ENCODE results near the gene PTPRT.

The PTPRT gene

DNA sequence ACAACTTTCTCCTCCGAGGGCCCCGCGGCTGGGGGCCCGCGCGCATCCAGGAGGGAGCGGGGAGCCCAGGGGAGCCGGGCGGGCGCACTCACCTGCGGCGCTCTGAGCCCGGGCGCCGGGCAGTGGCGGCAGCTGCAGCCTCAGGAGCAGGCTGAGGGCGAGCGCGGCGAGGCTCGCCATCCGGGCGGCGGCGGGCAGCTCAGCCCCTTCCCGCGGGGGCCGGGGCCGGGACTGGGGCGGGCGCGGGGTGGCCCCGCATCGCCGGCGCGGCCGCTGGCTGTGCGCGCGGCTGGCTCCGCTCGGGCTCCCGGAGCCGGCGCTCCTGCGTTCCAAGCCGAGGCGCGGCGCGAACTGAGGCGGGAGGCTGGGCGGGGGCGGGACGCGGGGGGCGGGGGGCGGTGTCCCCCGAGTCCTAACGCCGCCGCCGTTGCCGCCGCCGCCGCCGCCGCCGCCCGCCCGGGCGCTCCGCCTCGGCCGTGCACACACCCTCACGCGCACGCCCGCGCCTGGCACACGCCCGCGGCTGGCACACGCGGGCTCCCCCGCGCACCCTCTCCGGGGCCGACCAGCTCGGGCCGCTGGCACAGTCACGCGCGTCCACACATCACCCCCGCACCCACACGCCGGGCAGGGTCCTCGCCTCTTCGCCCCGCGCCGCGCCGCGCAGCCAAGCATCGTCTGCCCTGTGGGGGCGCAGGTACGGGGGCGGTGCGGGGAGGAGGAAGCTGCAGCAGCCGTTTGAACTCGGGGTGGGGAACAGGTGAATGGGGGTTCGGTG is at the start of gene PTPRT:
TSS of gene PTPRT (minus strand) at position 353 of the 778 bp plus-strand sequence. CDS start at position 180, 173 bp downstream.
- no peak for DNase-seq

DNA sequence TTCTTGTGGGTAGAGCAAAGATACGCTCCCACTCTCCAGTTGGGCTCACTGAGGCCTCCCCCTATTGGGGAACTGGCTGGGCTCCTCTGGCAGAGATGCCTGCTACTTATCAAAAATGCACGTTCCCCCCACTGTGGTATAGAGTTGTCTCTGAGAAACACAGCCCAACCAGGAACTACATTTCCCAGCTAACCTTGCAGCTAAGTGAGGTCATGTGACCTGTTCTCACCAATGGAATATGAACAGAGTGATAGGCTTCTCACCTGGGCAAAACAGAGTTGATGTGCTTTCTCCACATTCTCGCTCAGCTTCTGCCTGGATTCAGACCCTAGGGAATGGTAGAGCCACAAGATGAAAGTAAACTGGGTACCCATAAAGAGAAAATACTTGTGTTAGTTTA is 49.1 kb upstream of the PTPRT start:
- peak; percentile 4 for DNase-seq

DNA sequence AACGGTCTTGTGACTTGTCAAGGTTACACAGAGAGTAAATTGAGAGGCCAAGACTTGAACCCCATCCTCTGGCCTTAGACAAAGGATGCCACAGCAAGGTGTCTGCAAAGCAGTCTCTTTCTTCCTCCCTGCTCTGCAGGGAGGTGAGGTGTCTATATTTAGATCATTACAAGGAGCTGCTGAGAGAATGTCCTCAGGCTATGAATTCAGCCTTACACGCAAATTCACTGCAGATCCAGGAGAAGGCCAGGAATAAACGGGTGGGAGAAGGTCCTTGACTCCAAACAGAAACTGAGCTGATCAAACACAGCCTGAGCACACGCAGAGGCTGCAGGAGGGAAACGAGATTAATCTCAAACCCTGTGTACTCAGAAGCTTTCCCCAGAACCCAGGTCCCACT is 48.6 kb upstream of the PTPRT start:
- DNase-seq, result no peak

DNA sequence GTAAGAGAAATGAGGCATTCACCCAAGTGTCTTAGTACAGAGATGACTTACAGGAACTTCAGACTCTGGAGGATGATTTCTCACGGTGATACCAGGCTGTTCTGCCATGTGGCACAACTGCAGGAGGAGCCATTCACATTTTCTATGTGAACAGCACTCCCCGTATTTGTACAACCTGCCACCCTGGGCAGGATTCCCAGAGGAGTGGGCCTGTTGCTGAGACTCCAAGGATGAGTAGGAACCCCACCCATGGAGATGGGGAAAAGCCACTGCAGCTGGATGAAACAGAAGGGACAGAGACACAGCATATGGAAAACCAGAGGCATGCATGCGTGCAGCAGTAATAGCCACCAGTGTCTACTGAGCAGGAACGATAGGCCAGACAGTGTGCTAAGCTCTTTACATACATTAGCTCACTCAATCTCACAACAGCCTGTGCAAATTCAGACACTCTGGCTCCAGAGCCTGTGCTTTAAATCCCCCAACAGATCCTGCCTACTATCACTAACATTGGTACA is 48.0 kb upstream of the PTPRT start:
- no peak for DNase-seq

DNA sequence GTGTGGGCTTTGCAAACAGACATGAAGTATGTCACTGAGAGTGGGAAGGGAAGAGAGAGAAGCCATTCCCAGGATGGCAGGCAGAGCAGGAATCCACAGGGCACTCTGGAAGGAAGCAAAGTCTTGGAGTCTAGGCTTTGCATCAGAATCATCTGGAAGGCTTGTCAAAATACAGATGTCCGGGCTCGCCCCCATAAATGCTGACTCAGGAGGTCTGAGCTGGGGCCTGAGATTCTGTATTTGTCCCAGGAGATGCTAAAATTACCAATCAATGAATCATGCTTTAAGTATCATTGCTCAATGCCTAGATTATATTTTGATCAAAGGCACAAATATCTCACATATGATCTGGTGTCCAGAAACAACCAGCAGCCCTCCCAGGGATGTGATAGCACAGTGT is 46.3 kb upstream of the PTPRT start:
- DNase-seq, result no peak

DNA sequence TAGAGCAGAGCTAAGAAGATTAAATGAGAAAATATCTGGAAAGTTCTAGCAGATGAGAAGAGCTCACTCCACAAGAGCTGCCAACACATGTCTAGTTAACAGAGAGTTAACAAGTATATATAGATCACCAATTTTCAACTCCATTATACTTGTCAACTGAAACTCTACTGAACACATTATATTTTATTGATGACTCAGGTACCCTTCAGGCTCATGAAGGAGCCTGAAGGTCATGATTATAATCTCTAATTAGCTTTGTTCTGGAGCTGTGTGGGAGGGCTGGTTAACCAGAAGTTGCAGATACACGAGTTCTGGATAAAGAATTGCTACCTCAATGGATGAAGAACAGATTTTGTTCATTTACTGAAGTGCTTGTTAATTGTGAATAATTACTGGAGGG is 42.1 kb upstream of the PTPRT start:
- DNase-seq, result no peak

DNA sequence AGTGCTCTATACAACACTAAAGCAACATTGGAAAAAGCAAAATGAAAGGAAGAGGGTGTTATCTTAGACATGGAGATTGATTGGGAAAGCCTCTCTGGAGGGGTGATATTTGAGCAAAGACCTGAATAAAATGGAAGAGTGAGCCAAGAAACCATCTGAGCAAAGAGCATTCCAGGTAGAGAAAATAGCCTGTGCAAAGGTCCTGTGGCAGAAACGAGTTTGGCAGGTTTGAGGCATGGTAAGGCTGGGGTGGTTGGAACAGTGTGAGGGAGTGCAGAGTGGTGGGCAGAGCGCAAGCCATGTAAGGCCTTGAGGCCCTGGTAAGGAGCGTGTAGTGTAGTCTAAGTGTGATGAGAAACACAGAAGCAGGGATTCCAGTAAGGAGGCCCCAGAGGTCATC is 40.0 kb upstream of the PTPRT start:
- DNase-seq, result no peak

DNA sequence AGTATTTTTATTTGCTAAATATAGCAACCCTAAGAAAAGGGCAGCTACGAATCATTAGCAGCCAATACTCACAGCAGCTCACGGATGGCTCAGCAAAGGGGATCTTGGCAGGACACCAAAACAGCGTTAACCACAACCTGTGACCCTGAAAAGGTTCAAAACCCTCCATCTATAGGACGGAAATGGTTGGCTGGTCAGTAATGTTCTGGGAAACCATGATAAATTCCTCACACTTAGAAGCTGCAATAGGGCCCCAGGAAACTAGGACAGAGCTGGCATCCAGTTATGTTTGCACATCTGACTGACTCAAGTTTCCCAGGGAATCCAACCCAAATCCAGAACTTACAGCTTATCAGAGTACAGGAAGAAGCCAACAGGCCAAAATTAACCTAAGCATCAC is 30.9 kb upstream of the PTPRT start:
- no peak for DNase-seq

DNA sequence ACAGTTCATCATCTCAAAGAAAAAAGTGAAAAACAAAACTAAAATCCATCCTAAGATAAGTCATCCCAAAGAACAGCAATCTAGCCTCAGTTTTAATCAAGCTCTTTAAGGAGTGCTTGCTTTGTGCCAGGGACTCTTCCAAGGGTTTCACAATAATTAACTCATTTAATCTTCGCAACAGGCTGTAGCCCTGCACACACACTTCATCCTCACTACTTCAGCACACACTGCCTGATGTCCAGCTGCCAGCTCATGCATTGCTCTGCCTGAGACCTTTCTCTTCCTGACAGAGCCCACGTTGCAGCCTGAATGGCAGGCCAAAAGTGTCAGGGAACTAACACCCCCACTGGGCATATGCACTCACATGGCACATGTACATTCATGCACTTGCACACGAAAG is 21.2 kb upstream of the PTPRT start:
- no peak for DNase-seq

DNA sequence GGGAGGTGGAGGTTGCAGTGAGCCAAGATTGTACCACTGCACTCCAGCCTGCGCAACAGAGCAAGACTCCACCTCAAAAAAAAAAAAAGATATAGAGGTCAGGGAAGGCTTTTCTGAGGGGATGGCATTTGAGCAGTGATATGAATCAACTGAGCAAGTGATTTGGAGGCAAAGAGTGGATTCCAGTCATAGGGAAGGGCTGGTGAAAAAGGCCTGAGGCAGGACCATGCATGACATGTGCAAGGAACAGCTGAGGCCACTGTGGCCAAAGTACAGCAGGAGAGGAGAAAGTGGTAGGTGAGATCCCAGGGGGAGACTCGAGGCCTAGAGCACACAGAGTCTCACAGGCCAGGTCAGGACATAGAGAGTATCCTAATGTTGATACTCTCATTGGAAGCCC is 20.1 kb upstream of the PTPRT start:
- DNase-seq, result no peak

DNA sequence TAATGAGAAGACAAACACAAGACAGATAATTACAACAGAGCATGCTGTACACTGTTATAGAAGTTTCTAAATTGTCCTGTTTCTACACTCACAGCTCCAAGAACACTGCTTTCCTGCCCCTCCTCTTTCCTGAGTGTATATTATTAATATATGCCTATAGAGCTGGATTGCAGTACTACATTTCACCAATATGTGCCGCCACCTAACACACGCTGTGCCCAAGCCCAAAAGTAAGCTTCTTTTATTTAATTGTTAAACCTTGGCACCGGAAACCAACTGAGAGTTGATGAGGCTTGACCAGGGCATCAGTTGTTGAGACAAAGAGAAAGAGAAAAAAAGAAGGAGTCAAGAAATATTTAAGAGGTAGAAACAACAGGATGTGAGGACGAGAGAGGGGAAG is 16.0 kb upstream of the PTPRT start:
- no peak for DNase-seq

DNA sequence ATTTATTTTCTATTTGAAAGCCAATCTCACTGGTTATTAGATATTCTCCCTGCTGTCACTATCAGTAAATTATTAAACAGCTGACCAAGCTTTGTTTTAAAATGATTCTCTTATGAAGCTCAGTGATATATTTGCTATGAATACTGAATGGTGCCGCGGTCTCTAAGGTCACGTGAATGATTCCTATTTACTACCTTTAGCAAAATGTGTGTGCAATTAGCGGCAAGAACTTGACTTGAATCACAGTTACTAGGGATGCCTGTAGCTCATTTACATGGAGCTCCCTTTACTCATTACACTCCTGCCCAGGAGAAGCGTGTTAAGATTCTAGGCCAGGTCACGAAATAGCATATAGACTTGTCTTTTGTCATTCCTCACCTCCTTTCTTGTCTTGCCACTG is 12.4 kb upstream of the PTPRT start:
- no peak for DNase-seq

DNA sequence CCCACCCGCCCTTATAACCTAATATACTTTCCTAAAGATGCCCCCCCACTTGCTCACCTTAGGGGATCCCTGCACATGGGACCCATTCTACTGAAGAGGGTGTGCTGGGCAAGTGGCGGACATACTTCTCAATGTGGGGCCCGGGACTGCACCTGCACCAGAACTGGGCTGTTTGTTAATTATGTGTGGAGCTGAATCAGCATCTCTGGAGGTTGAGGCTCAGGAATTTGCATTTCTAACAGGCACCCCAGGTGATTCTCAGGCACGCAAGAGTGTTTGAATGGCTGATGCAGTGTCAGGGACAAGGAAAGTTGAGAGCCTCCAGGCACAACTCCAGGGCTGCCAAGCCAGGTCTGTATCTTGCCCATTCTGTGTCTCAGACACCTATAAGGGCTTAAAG is 8.9 kb upstream of the PTPRT start:
- DNase-seq, result no peak

DNA sequence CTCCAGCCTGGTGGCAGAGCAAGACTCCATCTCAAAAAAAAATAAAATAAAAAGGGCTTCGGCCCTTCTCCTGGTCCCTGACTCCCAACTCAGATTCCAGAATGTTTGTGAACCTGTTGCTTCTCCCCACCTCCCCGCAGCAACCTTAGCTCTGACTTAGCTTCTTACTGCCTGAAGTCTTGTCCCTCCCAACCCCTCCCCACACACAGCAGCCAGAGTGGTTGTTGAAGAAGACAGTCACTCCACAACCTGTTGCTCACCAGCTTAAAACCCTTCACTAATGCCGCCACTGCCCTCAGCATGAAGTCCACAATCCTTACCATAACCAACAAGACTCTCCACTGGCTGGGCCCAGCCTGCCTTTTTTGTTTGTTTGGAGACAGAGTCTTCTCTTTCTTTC is 6.5 kb upstream of the PTPRT start:
- DNase-seq, result no peak

DNA sequence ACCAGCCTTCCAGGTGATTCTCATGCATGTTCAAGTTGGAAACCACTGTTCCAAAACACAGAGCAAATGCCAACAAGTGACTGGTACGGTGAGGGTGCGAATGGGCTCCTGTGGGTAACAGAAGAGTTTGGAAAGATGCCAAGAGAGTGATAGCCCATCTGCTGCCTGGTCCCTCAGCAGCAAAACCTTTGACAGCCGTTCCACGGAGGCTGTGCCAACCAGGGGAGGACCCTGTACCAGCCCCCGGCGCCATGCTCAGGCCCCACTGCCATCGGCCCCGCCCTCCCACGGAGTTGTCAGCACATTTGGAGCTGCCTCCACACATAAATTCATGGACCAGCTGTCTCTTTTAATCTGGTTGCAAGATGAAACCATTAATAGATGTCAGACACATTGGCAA is 4.4 kb upstream of the PTPRT start:
- DNase-seq, result no peak

DNA sequence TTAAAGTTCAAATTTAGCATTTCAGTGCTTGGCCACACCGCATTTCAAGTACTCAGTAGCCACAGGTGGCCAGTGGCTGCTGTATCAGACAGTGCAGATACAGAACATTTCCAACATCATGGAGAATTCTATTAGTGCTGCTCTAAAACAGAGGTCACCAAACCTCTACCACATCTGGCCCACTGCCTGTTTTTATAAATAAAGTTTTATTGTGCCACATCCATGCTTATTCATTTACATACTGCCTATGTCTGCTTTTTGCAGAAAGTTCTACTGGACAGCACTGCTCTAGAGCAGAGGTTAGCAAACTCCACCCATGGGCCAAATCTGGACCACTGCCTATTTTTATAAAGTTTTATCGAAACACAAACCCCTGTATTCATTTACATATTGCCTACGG is 3.7 kb upstream of the PTPRT start:
- DNase-seq, result no peak

DNA sequence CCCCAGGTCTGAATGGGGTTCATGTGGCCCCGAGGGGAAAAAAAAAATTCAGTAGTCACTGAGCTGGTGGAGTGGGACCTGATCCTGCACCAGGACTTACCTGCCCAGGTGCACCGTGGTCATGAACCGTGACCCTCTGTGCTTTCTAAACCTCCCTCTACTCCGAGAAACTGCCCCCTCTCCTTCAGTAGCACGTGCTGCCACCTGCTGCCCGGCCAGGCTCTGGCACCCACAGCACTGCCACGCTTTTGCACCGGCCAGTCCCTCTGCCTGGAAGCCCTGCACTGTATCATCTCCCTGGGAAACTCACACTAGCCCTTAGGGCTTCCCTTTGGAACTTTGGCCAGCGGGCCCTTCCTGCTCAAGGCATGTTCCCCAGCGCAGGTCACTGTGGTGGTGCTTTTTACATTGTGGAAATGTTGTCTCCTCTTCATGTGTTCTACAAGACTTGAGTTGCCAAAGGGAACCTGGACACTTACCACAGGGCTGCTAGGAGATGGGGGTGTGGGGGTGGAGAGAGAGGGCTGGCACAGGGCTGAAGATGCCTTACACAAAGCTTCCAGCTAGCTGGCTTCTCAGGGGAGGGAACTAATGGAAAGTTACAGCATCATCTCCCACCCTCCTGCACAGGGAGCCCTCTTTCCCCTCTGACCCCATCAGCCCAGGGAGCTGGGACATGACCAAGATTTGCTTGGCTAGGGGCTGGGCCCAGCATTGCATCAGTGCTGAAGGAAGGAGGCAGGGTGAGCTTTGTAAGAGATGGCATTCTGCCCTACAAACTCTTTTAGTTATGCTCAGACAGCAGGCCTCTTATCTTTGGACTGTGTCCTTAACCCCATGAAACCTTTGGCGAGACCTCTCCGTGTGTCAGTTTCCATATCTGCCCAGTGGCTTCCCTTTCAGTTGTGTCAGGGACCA is 2.5 kb upstream of the PTPRT start:
- peak; percentile 26 for DNase-seq

DNA sequence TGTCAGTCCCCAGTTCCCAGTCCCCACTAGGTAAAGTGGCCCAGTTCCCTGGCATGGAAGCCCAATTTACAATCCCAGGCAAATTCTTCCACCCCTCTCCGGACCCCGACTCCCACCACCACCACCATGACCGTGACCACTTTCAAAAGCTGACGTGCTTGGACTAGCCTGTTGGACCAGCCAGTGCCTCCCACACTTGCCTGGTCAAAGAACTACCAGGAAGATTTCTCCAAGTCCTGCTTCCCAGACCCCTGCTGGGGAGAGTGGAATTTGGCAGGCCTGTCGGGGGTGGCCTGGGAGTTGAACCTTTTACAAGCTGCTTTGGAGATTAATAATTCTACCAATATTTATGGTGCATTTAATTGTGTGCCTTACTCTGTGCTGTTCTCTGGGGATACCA is 1.4 kb upstream of the PTPRT start:
- DNase-seq, result no peak

DNA sequence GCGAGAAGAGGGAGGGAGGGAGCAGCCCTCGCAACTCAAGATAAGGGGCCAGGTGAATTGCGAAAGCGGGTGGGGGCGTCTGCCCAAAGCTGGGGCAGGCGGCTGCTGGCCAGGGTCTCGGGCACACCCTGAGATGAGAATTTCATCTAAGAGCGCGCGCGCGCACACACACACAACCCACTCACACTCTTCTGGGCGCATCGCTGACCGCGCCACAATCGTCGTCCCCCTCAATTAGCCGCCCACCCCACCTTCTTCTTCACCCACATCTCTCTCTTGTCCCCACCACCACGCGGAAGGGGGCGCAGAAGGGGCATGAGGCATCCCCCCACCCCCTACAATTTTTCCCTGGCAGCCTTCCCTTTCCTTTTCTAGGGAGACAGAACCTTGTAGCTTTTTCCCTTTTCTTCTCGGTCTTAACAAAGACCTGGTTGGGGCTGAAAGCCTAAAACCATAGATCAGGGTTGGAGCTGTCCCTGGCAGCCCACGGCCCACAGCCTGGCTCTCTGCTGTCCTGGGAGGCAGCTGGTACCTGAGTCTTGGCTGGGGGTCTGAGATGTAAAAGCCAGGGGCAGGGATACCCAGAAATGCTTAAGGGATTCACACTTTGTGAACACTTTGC is 737 bp upstream of the PTPRT start:
- DNase-seq, result no peak

DNA sequence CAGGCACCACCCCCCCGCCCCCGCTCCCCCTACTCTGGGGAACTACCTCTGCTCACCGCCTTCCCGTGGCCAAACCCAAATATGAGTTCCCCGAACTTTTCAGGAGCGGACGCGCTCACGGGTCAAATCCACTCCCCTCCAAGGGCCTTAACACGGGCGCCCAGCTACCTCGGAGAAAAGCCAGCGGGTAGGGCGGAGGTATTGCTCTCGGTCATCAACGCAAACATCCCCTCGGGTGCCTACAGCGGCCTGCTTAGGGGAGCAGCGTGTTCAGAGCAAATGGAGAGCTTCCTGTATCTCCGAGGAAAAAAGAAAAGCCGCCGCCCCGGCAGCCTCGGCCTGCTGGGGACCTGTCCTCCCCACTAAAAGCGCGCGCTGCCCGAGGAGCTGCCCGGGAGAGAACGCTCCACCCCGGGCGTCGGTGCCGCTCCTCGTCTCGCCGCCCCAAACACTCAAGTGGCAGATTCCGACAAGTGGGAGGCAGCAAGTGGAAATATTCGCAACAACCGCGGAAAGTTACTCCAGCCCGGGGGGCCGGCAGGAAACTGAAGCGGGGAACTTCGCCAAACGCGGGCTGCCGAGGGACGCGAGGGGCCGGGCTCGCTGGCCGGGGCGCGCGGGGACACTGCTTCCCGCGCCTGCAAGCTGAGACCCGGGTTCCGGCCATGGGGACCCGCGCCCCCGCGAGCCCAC is 699 bp downstream of the PTPRT start:
- DNase-seq, result no peak

DNA sequence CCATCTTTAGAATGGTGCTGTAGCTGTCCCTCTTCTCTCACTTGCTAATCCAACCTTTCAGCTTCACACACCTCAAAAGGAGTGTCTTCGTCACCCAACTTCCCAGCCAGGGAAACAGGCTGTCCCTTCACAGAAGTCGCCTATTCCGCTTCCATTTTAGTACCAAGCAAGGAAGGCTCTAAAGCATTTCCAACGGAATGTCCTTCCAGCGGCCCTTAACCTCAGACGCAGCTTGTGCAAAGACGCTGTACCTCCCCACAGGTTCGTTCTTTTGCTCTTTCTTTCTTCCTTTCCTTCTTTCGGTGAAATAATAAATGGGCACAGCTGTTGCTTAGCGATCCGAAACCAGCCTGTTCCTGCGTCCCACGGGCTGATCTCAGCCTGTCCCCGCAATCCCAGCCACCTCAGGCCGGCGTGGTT is 1.5 kb downstream of the PTPRT start:
- no peak for DNase-seq

DNA sequence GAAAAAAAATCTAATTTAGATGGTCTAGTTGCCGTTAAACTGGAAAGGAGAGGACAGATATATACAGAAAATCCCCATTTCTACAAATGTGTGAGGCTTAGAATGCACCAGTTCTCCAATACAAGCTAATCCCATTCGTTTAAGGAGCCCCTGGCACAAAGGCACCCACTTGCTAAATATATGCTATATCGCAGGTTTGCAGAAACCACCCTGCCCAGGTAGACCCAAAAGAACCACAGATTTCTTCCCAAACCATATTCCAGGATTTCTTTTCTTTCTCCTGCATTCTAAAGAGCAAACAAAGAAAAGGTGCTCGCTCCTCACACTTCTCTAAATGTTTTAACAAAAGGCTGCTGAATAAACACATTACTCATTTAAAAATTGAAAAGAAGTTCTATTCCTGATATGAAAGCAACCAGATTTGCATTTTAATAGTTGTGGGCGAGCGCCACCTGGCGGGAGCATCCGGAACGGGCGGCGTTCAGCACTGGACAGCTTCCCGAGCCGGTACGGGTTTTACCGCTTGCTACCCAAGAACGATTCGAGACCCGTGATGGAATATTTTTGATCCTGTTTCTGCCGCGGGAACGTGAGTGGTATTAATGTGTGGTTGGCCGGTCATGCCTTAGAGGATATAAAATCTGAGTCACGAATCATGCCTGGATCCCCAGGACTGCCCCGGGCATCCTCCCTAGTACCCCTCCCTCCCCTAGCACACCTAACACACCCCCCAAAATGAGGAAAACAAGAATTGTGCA is 2.1 kb downstream of the PTPRT start:
- DNase-seq, result peak; percentile 73

All from activated CD4-positive, alpha-beta T cell treated with anti-CD3 and anti-CD28 coated beads, Interleukin-10, Interleukin-2, amounts not matched to agents 100 ng/mL and 50 ng/mL, durations not matched to agents 16 hours and 8 hours (primary cell).